Esophagus (tissue), 2 donors: ENCODE results near the gene RASL11B. TPM values are rescaled to one million over a fixed set of nuclear protein-coding genes. Genes with fewer than 3 reads are reported as not detected.

ENCODE experiments used
- H3K27ac ChIP-seq, 2 donors: one replicate each; pipeline ENCODE4 v1.5.1; 2013; ENCODE audit warnings: low read depth in 2 of 2, mild to moderate bottlenecking in 2 of 2, inconsistent platforms in 1 of 2, low read length in 1 of 2, moderate library complexity in 1 of 2
- H3K27me3 ChIP-seq, 2 donors: one replicate each; pipeline ENCODE4 v1.6.1; 2013; ENCODE audit warnings: low read length in 2 of 2, control low read depth in 1 of 2, mild to moderate bottlenecking in 1 of 2; ENCODE audit not compliant: insufficient read depth in 2 of 2, control insufficient read depth in 1 of 2
- H3K36me3 ChIP-seq, 2 donors: one replicate each; pipeline ENCODE4 v1.6.1; 2013; ENCODE audit warnings: low read length in 1 of 2; ENCODE audit not compliant: control insufficient read depth in 2 of 2, insufficient read depth in 2 of 2
- H3K4me1 ChIP-seq, 2 donors: one replicate each; pipeline ENCODE4 v1.6.1; 2013; ENCODE audit warnings: low read length in 1 of 2; ENCODE audit not compliant: control insufficient read depth in 2 of 2, insufficient read depth in 2 of 2
- H3K4me3 ChIP-seq, 2 donors: one replicate each; pipeline ENCODE4 v1.5.1; 2013; ENCODE audit warnings: low read length in 2 of 2, mild to moderate bottlenecking in 2 of 2, low read depth in 1 of 2, moderate library complexity in 1 of 2
- H3K9me3 ChIP-seq, 2 donors: one replicate each; pipeline ENCODE4 v1.6.1; 2013; ENCODE audit warnings: mild to moderate bottlenecking in 2 of 2, low read depth in 1 of 2, low read length in 1 of 2, moderate library complexity in 1 of 2; ENCODE audit not compliant: control insufficient read depth in 2 of 2, insufficient read depth in 1 of 2
- WGBS, 2 donors: extraction: QIAGEN DNeasy Blood & Tissue Kit; methylation state at CpG; one replicate each; pipeline ENCODE4 v1.1.7; 2013; 5-methylcytosine and 5-hydroxymethylcytosine counted together
- polyA plus RNA-seq, 2 donors: library from polyadenylated mRNA; stranded (reverse); fragments of 200-250 nt; gene quantifications; one replicate each; pipeline ENCODE4 v1.2.3, GENCODE V29; 2013
- donor health status: healthy with polysubstance abuse.
- donor health status: Bipolar disorder and iron deficiency.

The RASL11B gene
- polyA plus RNA-seq, 2 donors, result 0.39 TPM

- Histone ChIP-seq H3K4me3 (no peak overlapping the region), H3K27ac (no peak overlapping the region)
- WGBS, 2 donors, result 96% methylated on average over 1 of the region's 1 CpG
Measured at GRCh38 chr4:52894443-52894842, 32.3 kb downstream of the RASL11B start.

GRCh38 chr4:52903273-52903672 lies 41.2 kb downstream of the RASL11B start:
- 96 to 98% methylated on average over 4 of the region's 4 CpGs for WGBS, 2 donors
- no peak overlapping the region for H3K4me3 ChIP-seq

More at GRCh38 chr4:52894443-52894842, 32.3 kb downstream of the RASL11B start:
- Histone ChIP-seq H3K36me3 (no peaks in the 10 kb centered on the region), H3K27me3 (no peaks in the 10 kb centered on the region), H3K9me3 (no peaks in the 10 kb centered on the region), H3K4me1 (peaks cover 0 to 2% of the 10 kb centered on the region in 2 donors)

DNA sequence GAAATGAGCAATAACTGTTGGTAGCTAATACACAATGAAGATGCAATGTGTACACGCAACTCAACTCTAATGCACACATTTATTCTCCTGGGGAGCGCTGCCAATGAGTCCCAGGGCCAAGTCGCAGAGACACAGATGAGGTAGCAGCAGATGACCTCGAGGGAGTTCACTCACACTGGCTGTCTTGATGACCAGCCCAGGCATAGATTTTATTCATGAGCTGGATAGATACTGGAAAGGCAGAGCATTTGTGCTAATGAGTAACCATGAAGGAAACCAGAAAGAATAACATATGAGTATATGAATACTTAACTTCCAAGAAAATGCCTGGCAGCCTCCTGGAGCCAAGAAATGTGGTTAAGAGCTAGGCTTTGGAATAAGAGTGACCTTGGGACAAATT lies 42.3 kb downstream of the RASL11B start:
- H3K27ac ChIP-seq, result no peak overlapping the region
- no peaks in the 10 kb centered on the region for H3K27me3 ChIP-seq
- H3K4me3 ChIP-seq, result no peak overlapping the region
- 92 to 94% methylated on average over 4 of the region's 4 CpGs for WGBS, 2 donors
- no peaks in the 10 kb centered on the region for H3K9me3 ChIP-seq
- no peaks in the 10 kb centered on the region for H3K4me1 ChIP-seq
- no peaks in the 10 kb centered on the region for H3K36me3 ChIP-seq

More at GRCh38 chr4:52903273-52903672, 41.2 kb downstream of the RASL11B start:
- Histone ChIP-seq H3K9me3 (no peaks in the 10 kb centered on the region), H3K27ac (no peak overlapping the region), H3K27me3 (no peaks in the 10 kb centered on the region), H3K36me3 (no peaks in the 10 kb centered on the region), H3K4me1 (no peaks in the 10 kb centered on the region)

- Histone ChIP-seq H3K27ac (no peak overlapping the region), H3K27me3 (no peaks in the 10 kb centered on the region), H3K4me1 (no peaks in the 10 kb centered on the region), H3K4me3 (no peak overlapping the region), H3K36me3 (no peaks in the 10 kb centered on the region), H3K9me3 (no peaks in the 10 kb centered on the region)
- WGBS, 2 donors, result 77 to 89% methylated on average over 2 of the region's 2 CpGs
Measured at GRCh38 chr4:52907510-52907909, 45.4 kb downstream of the RASL11B start.

GRCh38 chr4:52910115-52910514 lies 48.0 kb downstream of the RASL11B start:
- H3K27ac ChIP-seq, result no peak overlapping the region
- H3K4me3 ChIP-seq, result no peak overlapping the region
- no peaks in the 10 kb centered on the region for H3K27me3 ChIP-seq
- H3K4me1 ChIP-seq, result no peaks in the 10 kb centered on the region
- no peaks in the 10 kb centered on the region for H3K36me3 ChIP-seq
- H3K9me3 ChIP-seq, result no peaks in the 10 kb centered on the region

- Histone ChIP-seq H3K4me3 (no peak overlapping the region), H3K9me3 (no peaks in the 10 kb centered on the region), H3K27ac (no peak overlapping the region), H3K4me1 (peaks cover 0 to 2% of the 10 kb centered on the region in 2 donors), H3K36me3 (no peaks in the 10 kb centered on the region), H3K27me3 (no peaks in the 10 kb centered on the region)
- WGBS, 2 donors, result 3 to 4% methylated on average over 3 of the region's 3 CpGs
Measured at GRCh38 chr4:52911684-52912294, 49.7 kb downstream of the RASL11B start.

- WGBS, 2 donors, result 96 to 97% methylated on average over 2 of the region's 2 CpGs
- H3K36me3 ChIP-seq, result no peaks in the 10 kb centered on the region
- H3K27me3 ChIP-seq, result no peaks in the 10 kb centered on the region
- H3K27ac ChIP-seq, result no peak overlapping the region
- peaks cover 0 to 2% of the 10 kb centered on the region in 2 donors for H3K4me1 ChIP-seq
- no peak overlapping the region for H3K4me3 ChIP-seq
- H3K9me3 ChIP-seq, result no peaks in the 10 kb centered on the region
Measured at GRCh38 chr4:52912608-52913007, 50.5 kb downstream of the RASL11B start.

DNA sequence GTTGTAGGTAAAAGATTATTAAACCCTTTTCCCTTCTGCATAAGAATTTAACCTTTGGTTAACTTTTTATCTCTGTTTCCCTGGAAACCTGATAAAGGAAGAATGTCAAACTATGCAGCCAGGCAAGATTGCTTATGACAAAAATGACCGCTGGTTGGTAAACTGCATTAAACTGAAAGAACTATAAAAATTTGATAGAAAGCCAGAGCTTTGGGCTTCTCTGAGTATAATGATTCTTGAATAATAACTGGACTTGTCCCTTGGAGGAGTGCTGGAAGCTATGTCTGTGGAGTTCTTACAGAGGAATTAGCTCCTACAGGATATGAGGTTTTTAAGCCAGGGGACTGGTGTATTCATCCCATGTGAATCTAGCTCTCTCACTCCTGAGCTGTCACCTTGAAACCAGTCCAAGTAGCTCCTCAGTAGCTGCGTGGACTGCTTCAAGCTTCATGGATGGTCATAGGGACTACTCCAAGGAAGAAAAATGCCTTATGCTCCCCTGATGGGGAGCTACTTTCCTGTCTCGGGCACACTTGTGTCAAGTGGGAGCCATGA lies 52.0 kb downstream of the RASL11B start:
- no peak overlapping the region for H3K4me3 ChIP-seq
- 68 to 70% methylated on average over 3 of the region's 3 CpGs for WGBS, 2 donors
- H3K4me1 ChIP-seq, result peaks cover 0 to 2% of the 10 kb centered on the region in 2 donors
- H3K27me3 ChIP-seq, result no peaks in the 10 kb centered on the region
- no peaks in the 10 kb centered on the region for H3K36me3 ChIP-seq
- no peak overlapping the region for H3K27ac ChIP-seq
- no peaks in the 10 kb centered on the region for H3K9me3 ChIP-seq

DNA sequence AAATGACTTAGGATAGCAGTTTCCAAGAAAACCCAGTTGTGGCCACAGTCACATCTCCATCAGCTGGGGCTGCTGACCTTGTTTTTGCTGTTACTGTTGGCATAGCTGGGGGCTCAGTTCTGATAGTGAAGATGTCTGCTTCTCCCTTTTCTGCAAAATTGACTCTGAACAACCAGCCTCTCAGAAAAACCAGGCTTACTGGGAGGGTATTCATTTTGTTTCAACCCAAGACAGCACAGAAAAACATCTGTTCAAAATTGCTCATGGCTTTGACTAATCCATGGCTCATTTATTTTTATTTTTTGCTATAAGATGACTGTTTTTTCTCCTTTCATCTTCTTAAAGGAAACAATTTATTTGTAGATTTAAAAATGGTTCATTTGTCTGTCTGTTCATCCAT lies 53.1 kb downstream of the RASL11B start:
- no peaks in the 10 kb centered on the region for H3K9me3 ChIP-seq
- H3K4me3 ChIP-seq, result no peak overlapping the region
- peaks cover 0 to 4% of the 10 kb centered on the region in 2 donors for H3K36me3 ChIP-seq
- no peak overlapping the region for H3K27ac ChIP-seq
- peaks cover 0 to 2% of the 10 kb centered on the region in 2 donors for H3K4me1 ChIP-seq
- no peaks in the 10 kb centered on the region for H3K27me3 ChIP-seq

GRCh38 chr4:52915730-52916300 lies 53.7 kb downstream of the RASL11B start:
- WGBS, 2 donors, result 61 to 83% methylated on average over 6 of the region's 6 CpGs
- H3K4me1 ChIP-seq, result peaks cover 0 to 2% of the 10 kb centered on the region in 2 donors
- H3K36me3 ChIP-seq, result peaks cover 0 to 4% of the 10 kb centered on the region in 2 donors
- no peak overlapping the region for H3K27ac ChIP-seq
- no peaks in the 10 kb centered on the region for H3K27me3 ChIP-seq
- no peak overlapping the region for H3K4me3 ChIP-seq
- H3K9me3 ChIP-seq, result no peaks in the 10 kb centered on the region
